ENCODE data around the gene DAB1.

Gene DAB1

DNA sequence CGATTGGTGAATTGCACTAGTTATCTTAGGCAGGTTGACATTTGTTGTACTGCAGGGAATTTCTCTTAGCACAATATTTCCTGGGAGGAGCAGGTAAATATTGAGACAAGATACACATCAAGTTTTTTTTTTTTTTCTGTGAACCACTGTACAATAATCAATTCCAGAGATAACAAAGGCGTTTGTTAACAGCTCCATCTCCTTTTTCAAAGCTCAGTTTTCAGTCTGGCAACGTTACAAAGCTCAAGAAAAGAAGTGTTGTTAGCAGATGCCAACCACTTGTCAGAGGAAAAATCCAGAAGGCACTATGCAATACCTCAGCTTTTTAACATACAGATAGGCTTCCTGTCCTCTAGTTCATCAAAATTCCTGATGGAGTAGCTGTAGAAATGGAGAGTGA lies 40.9 kb upstream of the DAB1 start:
- DNase-seq (ENCODE audit: low read depth), result peak; percentile 17
- H3K4me3 ChIP-seq (ENCODE audit: low read length), result no peak overlapping the region
- TF ChIP-seq, protein P1, sequence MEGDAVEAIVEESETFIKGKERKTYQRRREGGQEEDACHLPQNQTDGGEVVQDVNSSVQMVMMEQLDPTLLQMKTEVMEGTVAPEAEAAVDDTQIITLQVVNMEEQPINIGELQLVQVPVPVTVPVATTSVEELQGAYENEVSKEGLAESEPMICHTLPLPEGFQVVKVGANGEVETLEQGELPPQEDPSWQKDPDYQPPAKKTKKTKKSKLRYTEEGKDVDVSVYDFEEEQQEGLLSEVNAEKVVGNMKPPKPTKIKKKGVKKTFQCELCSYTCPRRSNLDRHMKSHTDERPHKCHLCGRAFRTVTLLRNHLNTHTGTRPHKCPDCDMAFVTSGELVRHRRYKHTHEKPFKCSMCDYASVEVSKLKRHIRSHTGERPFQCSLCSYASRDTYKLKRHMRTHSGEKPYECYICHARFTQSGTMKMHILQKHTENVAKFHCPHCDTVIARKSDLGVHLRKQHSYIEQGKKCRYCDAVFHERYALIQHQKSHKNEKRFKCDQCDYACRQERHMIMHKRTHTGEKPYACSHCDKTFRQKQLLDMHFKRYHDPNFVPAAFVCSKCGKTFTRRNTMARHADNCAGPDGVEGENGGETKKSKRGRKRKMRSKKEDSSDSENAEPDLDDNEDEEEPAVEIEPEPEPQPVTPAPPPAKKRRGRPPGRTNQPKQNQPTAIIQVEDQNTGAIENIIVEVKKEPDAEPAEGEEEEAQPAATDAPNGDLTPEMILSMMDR (conservative IDR thresholded peaks at IDR 0.05; ENCODE audit: low read length), result no peak

DNA sequence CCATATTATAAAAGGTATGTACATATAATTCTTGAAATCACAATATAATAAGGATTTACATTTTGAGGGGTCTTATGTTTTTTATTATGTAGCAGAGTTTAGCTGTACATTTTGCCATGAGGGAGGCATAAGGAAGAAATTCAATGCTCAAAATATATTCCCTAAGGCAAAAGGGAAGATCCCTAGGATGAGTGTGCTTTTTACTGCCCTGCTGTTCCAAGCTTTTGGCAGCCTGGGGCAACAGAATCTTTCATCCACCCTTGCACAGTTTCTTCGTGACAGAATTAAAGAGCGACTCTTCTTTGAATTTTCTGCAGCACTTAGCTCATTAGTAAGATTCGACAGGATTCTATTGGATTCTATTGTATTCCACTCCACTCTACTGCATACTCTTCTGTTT lies 39.5 kb upstream of the DAB1 start:
- no peak for DNase-seq (ENCODE audit: low read depth)
- H3K4me3 ChIP-seq (ENCODE audit: low read length), result no peak overlapping the region
- TF ChIP-seq, protein P1 (conservative IDR thresholded peaks at IDR 0.05; ENCODE audit: low read length), result no peak

GRCh38 chr1:57461405-57461804 lies 37.5 kb upstream of the DAB1 start:
- no peak for DNase-seq (ENCODE audit: low read depth)
- no peak overlapping the region for H3K4me3 ChIP-seq (ENCODE audit: low read length)
- TF ChIP-seq, protein P1 (conservative IDR thresholded peaks at IDR 0.05; ENCODE audit: low read length), result no peak

DNA sequence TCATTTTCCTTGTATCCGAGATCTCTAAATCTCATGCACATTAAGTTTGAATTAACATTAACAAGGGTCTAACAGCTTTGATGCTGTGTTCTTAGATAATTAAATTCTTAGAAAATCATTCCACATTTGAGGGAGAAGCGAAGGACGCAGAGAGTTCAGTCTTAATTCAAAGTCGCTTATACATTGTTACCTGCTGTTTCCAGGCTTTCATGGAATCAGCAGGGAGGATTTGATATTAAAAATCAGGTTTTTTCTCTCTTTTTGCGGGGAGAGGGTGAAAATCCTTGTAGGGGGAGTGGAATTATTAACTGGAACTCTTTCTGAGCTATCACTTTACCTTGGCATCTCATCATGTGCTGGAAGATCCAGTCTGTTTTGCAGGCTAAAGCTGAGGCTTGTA lies 27.7 kb upstream of the DAB1 start:
- no peak overlapping the region for H3K4me3 ChIP-seq (ENCODE audit: low read length)
- TF ChIP-seq, protein P1 (conservative IDR thresholded peaks at IDR 0.05; ENCODE audit: low read length), result no peak
- DNase-seq (ENCODE audit: low read depth), result no peak

DNA sequence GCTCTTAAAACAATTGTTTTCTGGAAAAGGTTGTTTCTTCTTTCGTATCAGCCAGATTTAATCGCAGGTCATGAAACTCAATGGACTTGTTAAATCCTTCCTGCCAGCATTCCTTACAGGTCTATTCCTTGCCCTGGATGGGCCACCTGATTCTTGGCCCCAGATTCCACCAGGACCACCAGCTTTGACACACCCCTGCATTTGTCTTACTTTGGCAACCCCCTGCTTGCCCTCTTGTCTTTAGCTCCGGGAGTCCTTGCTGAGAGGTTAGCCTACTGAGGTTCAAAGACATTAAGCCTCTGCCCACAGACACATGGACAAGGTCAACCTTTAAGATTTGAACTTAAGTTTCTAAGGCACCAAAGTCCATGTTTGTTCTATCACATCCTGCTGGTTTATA lies 27.1 kb upstream of the DAB1 start:
- no peak overlapping the region for H3K4me3 ChIP-seq (ENCODE audit: low read length)
- DNase-seq (ENCODE audit: low read depth), result no peak
- TF ChIP-seq, protein P1 (conservative IDR thresholded peaks at IDR 0.05; ENCODE audit: low read length), result no peak

DNA sequence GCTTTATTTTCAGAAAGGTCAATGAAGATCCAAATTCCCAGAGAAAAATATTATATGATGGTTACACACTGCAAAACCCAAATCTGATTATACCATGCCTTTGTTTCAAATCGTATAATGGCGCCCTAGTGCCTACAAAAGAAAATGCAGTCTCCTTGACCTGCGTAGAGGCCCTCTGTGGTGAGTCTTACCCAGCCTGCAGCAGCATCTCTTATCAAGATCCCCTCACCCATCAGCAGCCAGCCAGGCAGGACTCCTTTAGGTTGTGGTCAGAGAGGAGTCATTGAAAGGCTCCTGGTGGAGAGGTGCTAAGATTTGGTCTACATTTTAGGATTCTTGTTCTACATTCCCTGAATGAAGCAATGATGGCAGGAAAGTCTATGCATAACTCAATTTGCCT lies 23.7 kb upstream of the DAB1 start:
- TF ChIP-seq, protein P1 (conservative IDR thresholded peaks at IDR 0.05; ENCODE audit: low read length), result no peak
- H3K4me3 ChIP-seq (ENCODE audit: low read length), result no peak overlapping the region
- DNase-seq (ENCODE audit: low read depth), result no peak

GRCh38 chr1:57443004-57443403 lies 19.1 kb upstream of the DAB1 start:
- H3K4me3 ChIP-seq (ENCODE audit: low read length), result no peak overlapping the region
- TF ChIP-seq, protein P1 (conservative IDR thresholded peaks at IDR 0.05; ENCODE audit: low read length), result no peak
- no peak for DNase-seq (ENCODE audit: low read depth)

Measured in AG10803 (cell line).